GM19455 (cell line): Measurements from ENCODE around the gene METTL24.

Experiments
- ATAC-seq: cut with Tn5 transposase; IDR thresholded peaks from one replicate; pipeline ENCODE4 v1.9.1; 2021; ENCODE audit not compliant: unreplicated experiment

Gene METTL24

GRCh38 chr6:110357664-110358552, at the start of gene METTL24:
Gene METTL24, minus strand, starts transcription at chr6:110358349. Its CDS starts 77 bp downstream, at chr6:110358272.
- no peak for ATAC-seq

- ATAC-seq: no peak
Observed at GRCh38 chr6:110404607-110405006, 46.5 kb upstream of the METTL24 start.

- ATAC-seq: no peak
Observed at GRCh38 chr6:110401585-110402176, 43.5 kb upstream of the METTL24 start.

GRCh38 chr6:110400208-110400607, 42.1 kb upstream of the METTL24 start:
- ATAC-seq: no peak

GRCh38 chr6:110399219-110400071, 41.3 kb upstream of the METTL24 start:
- no peak for ATAC-seq

GRCh38 chr6:110398778-110399177, 40.6 kb upstream of the METTL24 start:
- ATAC-seq: no peak

GRCh38 chr6:110395221-110395620, 37.1 kb upstream of the METTL24 start:
- no peak for ATAC-seq

GRCh38 chr6:110394409-110394808, 36.3 kb upstream of the METTL24 start:
- no peak for ATAC-seq

GRCh38 chr6:110392727-110393126, 34.6 kb upstream of the METTL24 start:
- ATAC-seq: no peak

GRCh38 chr6:110390404-110390803, 32.3 kb upstream of the METTL24 start:
- ATAC-seq: no peak

GRCh38 chr6:110389689-110390382, 31.7 kb upstream of the METTL24 start:
- ATAC-seq: no peak

- ATAC-seq: no peak
Observed at GRCh38 chr6:110387986-110388385, 29.8 kb upstream of the METTL24 start.

GRCh38 chr6:110385458-110385863, 27.3 kb upstream of the METTL24 start:
- ATAC-seq: no peak

- ATAC-seq: no peak
Observed at GRCh38 chr6:110378552-110378951, 20.4 kb upstream of the METTL24 start.

GRCh38 chr6:110369066-110369465, 10.9 kb upstream of the METTL24 start:
- ATAC-seq: no peak

GRCh38 chr6:110368284-110368683, 10.1 kb upstream of the METTL24 start:
- ATAC-seq: no peak

- no peak for ATAC-seq
Observed at GRCh38 chr6:110367825-110368224, 9.7 kb upstream of the METTL24 start.

- ATAC-seq: no peak
Observed at GRCh38 chr6:110366975-110367374, 8.8 kb upstream of the METTL24 start.

- ATAC-seq: no peak
Observed at GRCh38 chr6:110366256-110366655, 8.1 kb upstream of the METTL24 start.

- no peak for ATAC-seq
Observed at GRCh38 chr6:110364364-110365105, 6.4 kb upstream of the METTL24 start.
